Right renal cortex interstitium (tissue), 3 donors: ENCODE measurements around the gene POLR3GL. TPM values are rescaled to one million over a fixed set of nuclear protein-coding genes. Genes with fewer than 3 reads are reported as not detected.

Experiments used
- DNase-seq, 3 donors: peaks; one replicate each; pipeline ENCODE4 v3.0.0-alpha.2; 2013; ENCODE audit warnings: low read depth in 3 of 3, low spot score in 2 of 3
- polyA plus RNA-seq, 3 donors: library from polyadenylated mRNA; unstranded; fragments of 120-200 nt; gene quantifications; one replicate each; pipeline ENCODE4 v1.2.1, GENCODE V29; 2013; ENCODE audit not compliant: insufficient read length in 3 of 3

Gene POLR3GL
- polyA plus RNA-seq, 3 donors = 37.0 to 43.4 (median 39.5) TPM

DNA sequence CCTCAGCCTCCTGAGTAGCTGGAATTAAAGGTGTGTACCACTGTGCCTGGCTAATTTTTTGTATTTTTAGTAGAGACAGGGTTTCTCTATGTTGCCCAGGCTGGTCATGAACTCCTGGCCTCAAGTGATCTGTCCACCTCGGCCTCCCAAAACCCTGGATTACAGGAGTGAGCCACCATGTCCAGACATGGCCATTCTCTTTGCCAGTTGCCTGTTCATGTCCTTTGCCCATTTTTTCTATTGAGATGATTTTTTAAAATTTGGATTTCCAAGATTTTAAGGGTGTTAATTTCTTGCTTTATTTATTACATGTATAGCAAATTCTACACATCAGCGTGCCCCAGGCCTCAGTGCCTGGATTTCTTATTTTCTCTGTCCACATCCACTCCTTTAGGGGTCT is 2.8 kb downstream of the POLR3GL start:
- DNase-seq = no peak

DNA sequence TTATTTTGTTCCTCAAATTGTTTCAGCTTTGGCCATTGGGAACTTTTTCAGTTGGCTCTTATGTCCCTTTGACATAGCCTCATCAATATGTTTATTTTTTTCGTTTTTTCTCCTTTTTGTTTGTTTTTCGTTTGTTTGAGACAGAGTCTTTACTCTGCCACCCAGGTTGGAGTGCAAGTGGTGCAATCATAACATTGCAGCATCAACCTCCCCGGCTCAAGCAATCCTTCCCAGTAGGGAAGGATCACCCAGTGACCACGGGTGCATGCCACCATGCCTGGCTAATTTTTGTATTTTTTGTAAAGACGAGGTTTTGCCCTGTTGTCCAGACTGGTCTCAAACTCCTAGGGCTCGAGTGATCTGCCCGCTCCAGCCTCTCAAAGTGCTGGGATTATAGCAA is 8.1 kb downstream of the POLR3GL start:
- no peak for DNase-seq

DNA sequence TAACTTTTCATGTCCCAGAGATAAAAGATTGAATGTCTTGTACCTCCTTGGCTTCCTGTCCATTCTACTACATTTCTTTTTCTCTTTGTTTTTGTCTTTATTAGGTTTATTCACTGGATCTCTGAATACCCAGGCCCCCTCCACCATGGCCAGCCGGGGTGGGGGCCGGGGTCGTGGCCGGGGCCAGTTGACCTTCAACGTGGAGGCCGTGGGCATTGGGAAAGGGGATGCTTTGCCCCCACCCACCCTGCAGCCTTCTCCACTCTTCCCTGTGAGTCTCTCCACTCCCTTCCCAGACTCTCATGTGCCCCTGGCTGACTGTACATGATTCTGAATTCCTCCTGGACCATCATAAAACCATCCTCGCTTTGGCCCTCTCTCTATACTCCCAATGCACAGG is 10.2 kb downstream of the POLR3GL start:
- no peak for DNase-seq

DNA sequence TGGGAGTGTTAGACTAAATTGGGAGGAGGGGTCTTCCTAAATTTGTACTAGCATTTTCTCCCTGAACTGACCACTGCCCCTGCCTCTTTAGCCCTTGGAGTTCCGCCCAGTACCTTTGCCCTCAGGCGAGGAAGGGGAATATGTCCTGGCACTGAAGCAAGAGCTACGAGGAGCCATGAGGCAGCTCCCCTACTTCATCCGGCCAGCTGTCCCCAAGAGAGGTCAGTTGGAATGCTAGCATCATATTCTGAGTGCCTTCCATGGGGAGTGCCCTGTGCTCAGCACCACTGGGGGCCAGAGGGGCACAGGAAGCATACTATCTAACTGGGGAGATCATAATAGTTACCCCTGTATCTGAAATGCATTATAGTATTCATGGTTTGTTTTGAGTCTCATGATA is 10.7 kb downstream of the POLR3GL start:
- DNase-seq = no peak

DNA sequence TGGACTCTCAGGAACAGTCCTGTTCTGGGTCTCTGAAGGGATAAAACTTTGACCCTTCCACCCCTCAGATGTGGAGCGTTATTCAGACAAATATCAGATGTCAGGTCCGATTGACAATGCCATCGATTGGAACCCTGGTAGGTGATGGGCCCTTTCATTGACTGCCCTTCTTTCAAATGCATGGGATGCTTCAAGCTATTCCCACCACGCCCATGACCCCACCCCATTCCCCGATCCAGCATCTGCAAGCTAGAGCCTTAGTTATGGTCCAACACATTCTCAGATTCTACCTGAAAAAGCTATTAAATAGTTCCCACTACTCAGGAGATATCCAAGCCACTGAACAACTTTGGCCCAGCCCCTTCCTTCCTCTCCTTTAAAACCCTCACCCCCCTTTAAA is 12.5 kb downstream of the POLR3GL start:
- DNase-seq = no peak

DNA sequence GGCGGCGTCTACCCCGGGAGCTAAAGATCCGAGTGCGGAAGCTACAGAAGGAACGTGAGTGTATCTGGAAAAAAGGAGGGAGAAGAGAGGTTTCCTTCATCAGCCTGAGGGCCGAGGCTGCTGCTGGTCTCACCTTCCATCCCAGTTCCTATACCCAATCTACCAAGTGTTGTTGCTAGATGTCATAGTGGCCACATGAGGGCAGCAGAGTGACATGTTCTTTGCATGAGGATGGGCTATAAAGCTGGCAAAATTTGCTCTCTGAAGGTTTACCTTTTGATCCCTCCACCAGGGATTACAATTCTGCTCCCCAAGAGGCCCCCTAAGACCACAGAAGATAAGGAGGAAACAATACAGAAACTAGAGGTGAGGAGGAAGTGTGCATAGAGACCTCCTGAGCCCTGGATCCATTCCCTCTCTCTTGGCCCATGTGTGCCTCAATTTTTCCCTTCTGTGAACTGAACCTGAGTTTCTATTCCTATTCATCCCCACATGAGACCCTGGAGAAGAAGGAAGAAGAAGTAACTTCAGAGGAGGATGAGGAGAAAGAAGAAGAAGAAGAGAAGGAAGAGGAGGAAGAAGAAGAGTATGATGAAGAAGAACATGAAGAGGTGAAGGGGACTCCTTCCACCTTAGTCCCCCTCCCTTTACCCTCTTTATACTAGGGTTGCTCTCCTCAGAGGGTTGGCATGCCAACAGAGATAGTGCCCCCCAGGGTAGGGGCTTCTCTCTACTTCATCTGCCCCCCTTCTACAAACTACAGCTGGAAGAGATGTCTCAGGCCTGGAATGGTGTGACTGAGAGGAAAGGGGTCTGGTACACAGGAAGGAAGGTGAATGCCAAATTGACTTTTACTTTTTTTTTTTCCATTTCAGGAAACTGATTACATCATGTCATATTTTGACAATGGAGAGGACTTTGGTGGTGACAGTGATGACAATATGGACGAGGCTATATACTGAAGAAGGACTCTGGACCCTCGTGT is 13.3 kb downstream of the POLR3GL start:
- DNase-seq = peak in 1 of 3 donors; percentile 77

DNA sequence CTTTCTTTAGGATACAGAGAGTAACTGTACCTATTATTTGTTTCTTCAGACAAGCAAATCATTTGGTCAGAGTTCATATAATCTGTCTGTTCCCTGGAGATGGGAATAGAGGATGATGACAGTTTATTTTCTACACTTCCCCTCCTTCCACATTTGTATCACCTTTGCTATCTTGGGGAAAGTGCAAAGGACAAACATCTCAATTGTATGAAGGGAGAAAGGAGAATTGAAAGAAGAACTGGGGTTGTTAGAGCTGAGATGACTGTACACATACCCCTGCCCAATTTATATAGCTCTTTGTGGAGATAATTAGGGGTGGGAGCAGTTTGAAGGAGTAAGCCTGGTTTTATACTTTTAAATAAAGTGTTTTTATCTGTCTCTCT is 14.0 kb downstream of the POLR3GL start:
- DNase-seq = no peak

DNA sequence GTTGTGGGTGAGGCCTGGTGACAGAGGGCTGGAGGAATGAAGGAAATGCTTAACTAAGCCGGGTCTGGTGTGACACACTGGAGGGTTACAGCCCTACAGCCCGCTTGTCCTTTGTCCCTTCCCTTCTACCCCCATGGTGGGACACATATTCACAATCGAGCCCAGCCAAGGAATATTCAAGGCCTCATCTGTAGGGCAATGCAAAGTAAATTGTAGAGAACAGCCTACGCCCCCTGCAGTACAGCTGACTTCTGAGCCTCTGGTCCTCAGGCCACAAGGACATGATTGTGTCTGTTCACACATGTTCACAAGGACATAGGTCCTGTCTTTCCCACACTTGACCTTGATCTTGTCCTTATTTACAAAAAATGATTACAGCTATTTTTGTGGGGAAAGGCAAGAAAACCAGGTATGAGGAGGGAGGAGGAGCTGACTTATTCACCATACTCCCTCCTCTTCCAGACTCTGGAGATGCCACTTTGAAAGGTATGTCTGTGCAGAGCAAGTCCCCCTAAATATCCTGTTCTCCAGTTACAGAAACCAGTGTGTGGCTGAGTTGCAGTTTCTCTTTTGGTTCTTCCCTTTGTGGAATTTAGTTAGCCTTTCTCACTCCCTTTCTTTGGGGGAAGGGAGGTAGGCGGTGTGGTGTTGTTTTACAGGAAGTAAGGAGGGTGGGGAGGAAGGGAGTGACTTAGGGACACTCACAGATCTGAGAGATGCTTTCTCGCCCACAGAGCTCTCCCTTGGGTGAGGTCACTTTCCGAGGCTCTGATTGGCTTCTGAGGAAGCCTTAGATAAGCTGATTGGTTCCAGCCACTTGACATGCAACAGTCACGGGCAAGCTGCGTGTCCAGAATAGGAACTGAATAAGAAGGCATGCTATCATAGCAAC is 14.6 kb downstream of the POLR3GL start:
- DNase-seq = peak; percentile 95 to 98 (median 97)

DNA sequence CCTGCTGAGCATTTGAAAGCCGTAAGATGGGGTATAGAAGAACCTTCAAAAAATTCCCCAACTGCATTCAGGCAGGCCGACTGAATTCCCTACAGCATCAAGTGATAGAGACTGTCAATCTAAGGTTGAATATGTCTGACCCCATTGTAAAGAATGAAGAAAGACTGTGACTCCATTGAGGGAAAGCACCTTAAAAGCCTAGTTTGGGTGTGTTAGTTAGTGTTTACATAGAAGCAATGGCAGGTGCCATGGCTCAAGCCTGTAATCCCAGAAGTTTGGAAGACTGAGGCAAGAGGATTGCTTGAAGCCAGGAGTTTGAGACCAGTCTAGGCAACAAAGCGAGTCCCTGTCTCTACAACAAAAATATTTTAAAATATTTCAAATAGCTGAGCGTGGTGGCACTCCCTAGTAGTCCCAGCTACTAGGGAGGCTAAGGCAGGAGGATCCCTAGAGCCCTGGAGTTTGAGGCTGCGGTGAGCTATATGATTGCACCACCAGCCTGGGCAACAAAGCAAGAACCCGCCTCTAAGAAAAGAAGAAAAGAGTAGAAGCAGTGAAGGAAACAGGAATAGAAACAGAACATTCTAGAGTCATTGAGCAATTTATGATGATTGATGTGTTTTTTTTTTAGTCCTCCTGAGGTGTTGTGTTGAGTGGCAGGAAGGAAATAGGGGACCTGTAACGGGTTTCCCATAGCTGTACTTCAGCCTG is 15.4 kb downstream of the POLR3GL start:
- no peak for DNase-seq

DNA sequence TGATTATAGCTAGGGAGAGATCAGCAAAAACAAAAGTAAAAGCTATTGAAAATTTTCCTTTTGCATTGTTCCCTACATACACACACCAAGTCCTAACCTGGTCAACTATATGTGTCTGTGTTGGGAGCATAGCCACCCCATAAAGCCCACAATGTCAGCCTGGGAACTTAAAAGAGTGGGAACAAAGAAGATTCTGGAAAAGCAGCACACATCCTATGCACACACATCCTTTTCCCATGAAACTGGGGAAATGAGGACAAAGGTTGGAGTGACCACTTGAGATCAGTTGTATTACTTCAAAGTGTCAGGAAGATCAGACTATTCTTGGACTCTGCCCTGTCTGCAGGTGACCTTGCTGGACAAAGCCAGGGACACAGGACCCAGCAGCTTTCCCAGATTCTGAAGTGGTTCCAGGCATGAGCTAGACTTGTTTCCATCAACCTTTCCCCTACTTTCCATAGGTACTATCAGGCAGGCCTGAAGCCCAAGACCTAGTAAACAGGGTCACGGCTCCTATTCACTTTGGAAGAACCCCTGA is 16.0 kb downstream of the POLR3GL start:
- no peak for DNase-seq

DNA sequence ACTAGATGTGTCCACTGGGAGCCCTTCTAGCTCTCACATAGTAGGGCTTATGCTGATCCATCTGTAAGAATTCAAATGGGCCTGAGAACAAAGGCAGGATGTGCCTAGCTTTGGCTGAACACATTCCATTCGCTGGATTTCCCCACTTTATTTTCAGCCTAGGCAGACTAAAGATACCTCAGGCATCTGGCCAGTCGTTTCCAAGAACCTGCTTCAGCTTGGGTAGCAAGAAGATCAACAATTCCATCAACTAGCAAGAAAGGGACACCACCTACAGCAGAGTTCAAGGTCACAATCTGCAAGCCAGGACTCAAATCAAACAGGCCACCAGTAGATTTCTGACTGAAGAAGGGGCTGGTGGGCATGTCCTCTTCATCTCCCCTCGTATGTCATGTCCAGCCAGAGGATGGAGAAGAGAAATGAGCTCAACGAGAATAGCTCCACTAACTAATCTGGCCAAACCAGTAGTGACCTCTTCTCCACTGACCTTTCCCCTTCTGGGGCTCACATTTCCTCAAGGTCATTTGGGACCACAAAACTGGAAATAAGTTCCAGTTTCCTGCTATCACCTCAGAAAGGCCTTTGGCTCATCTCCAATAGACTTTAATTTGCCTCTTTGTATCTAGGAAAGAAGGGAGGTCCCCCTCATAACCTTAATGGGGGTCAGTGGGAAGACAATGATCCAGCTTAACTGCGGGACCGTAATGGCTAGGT is 17.7 kb downstream of the POLR3GL start:
- DNase-seq = no peak

DNA sequence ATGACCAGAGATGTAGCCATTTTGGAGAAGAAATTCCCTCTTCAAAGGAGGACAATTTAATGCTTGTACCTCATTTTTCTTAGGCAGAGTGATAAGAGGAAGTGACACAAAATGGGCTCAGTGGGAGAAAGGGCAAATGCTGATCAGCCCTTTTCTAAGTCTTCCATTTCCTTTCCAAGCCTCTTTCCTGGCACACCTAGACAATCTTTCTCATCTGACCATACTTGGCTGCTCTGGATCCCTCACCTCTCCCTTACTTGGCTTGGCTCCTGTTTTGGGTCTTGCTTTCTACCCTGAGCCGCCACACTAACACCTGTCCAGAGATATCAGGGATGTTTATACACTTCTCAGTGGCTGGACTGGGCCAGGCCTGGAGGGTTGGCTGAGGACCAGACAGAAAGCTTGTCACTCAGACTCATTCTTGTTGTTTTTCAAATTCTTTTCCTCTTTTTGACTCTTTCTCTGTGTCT is 18.8 kb downstream of the POLR3GL start:
- no peak for DNase-seq

DNA sequence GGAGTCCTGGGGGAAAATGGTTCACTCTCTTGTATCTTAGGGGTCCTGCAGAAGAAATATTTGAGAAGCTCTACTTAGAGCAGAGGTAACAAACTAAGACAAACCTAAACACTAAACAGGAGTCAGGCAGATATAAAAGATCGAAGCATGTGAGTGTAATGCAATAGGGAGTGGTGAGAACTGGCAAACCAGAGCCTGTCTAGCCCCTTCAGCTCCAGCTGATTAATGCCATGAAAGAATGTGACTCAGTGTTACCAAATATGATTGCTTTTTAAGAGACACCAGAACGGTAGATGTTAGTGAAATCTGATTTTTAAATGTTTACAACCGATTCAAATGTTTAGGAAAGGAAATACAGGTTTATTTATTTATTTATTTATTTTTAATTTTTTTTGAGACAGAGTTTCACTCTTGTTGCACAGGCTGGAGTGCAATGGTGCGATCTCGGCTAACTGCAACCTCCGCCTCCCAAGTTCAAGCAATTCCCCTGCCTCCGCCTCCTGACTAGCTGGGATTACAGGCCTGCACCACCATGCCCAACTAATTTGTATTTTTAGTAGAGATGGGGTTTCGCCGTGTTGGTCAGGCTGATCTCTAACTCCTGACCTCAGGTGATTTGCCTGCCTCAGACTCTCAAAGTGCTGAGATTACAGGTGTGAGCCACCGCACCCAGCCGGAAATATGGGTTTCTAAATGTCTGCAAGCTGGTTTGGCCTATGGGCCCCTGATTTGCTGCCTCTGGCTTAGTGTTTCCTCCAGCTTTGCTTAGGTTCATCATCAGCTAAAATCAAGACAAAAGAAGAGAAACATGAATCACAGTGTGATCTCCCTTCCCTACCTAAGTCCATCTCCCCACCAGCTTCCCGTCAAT is 19.7 kb downstream of the POLR3GL start:
- DNase-seq = no peak

DNA sequence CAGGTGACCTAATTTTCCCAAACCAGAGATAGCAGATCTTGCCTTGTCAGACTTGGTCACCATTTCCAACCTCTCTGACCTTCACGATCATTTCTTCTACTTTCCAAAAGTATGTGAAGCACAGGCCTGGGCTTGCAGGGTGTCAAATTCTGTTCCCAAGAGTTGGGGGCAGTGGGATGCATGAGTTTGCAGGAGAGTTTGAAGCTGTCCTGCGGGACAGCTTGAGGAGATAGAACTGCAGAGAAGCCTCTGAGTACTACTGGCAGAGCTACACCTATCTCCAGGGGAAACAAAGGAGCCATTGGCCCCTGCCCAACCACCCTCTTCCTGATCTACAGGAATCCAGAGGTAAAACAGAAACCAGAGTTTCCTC is 20.6 kb downstream of the POLR3GL start:
- no peak for DNase-seq

DNA sequence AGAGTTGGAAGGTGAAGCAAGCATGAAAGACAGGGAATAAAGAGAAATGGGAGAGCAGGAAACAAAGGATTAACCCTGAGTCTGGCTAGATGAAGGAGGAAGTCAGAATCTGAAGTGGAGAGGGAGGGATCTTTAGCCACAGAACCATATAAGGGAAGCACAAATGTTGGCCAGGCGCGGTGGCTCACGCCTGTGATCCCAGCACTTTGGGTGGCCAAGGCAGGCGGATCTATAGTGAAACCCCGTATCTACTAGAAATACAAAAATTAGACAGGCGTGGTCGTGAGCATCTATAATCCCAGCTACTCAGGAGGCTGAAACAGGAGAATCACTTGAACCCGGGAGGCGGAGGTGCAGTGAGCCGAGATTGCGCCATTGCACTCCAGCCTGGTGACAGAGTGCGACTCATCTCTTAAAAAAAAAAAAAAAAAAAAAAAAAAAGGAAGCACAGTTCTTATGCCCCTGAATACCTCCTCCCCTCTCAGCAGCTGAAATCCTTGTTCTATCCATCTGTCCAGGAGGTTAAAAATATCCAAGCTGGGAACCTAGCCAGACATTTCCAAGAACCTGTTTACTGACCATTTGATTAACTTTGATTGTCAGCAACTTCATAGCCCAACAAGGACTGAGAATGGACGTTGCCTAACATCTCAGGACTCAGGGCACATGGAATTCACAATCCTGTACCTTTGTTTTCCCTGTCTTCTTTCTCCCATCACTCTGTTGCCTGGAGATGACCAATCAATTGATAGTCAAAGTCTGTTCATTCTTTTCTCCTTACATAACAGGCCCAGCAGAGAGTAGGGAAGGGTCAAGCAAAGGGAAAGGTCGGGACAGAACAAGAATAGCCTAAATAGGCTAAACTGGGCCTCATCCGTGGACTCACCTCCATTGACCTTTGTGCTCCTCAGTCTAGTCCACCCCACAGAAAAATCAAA is 21.3 kb downstream of the POLR3GL start:
- DNase-seq = no peak

DNA sequence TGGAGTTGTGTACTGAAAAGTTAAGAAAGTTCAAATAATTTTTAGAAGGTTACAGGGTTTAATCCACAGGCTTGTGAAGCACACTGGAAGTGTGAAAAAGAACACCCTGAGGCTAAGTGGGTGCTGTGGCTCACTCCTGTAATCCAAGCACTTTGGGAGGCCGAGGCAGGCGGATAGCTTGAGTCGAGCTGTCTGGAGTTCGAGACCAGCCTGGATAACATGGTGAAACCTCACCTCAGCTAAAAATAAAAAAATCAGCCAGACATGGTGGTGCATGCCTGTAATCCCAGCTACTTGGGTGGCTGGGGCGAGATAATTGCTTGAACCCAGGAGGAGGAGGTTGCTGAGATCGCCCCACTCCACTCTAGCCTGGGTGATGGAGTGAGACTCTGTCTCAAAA is 22.1 kb downstream of the POLR3GL start:
- no peak for DNase-seq

DNA sequence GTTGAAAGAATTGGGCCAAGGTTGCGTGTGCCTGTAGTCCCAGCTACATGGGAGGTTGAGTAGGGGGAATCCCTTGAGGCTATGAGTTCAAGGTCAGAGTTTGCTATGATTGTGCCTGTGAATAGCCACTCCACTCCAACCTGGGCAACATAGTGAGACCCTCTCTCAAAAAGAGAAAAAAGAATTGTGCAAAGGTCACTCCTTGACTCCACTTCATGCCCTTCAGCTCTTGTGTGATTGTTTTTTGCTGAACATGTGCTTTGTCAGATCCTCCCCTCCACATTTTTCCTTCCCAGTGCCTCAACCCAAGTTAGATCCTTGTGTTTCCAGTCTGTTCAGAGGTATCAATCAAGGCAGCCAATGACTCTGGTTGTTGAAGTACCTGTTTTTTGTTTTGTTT is 23.4 kb downstream of the POLR3GL start:
- no peak for DNase-seq

DNA sequence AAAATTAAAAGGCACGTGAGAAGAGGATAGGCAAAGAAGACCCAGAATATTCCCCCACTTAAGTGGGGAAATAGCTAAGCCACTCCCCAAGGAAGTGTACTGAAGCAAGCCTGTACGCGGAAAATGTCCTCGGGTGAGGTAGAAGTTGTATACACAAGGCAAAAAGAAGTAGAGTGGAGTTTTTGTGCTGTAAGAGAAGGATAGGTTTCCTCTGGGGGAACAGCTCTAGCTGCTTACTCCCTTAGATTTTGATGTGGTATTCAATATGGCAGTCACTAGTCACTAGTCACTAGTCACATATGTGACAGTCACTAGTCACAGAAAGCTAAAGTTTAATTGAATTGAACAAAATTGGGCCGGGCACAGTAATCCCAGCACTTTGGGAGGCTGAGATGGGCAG is 24.3 kb downstream of the POLR3GL start:
- no peak for DNase-seq
